HL-60/S4 treated with phorbol 12-myristate 13-acetate at 8.2 ng/mL for 4 days and 3 days (cell line): ENCODE data around the gene CCDC80.
"Not testable (repeated sequence)": the region's sequence is repeated elsewhere in the genome, so short reads cannot be mapped to it uniquely, and the experiment has no call there.

Source experiments
- in situ Hi-C: fragments of 300-500 bp; cut with MboI; formaldehyde crosslinking; loops from 2 replicates; pipeline ENCODE4 v1.15.0; 2022; ENCODE audit warnings: low sequenced_read_pairs

CCDC80 gene

GRCh38 chr3:112598731-112599130 lies 42.2 kb downstream of the CCDC80 start:
- in situ Hi-C loops, result no loop called here

- in situ Hi-C loops, result no loop called here
Observed at GRCh38 chr3:112597945-112598344, 43.0 kb downstream of the CCDC80 start.

GRCh38 chr3:112594856-112595255 lies 46.1 kb downstream of the CCDC80 start:
- in situ Hi-C loops, result no loop called here

- in situ Hi-C loops, result no loop called here
Observed at GRCh38 chr3:112593258-112593657, 47.7 kb downstream of the CCDC80 start.

DNA sequence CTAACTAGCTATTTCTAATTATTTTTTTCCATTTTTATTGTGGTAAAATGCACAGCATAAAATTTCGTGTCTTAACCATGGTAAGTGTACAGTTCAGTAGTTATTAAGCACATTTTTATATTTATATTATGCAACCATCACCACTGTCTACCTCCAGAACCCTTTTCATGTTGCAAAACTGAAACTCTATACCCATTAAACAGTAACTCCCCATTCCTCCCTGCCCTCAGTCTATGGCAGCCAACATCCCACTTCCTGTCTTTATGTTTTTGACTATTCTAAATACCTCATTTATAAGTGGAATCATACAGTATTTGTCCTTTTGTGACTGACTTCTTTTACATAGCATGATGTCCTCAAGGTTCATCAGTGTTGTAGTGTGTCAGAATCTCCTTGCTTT lies 53.6 kb downstream of the CCDC80 start:
- in situ Hi-C loops, result no loop called here

GRCh38 chr3:112585782-112586181 lies 55.2 kb downstream of the CCDC80 start:
- in situ Hi-C loops, result no loop called here

GRCh38 chr3:112583105-112583504 lies 57.8 kb downstream of the CCDC80 start:
- in situ Hi-C loops, result no loop called here

GRCh38 chr3:112582244-112582874 lies 58.6 kb downstream of the CCDC80 start:
- in situ Hi-C loops, result no loop called here

DNA sequence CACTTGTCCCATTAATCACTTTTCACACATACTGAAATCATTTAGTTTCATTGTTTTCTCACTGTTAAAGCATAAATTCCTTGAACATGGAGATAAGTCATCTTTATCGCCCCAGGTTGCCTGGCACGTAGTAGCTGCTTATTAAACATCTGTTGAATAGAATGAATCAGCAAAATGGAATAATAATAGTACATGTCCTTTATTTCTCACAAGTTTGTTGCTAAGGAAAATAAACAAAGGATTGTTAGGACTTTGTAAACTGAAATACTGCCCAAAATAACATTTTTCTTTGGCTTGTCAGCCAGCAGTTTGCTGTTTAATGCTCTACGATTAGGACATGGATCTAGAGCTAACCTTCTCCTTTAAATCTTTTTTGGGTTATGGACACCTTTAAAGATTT lies 61.2 kb downstream of the CCDC80 start:
- in situ Hi-C loops, result no loop called here

GRCh38 chr3:112579232-112579631 lies 61.7 kb downstream of the CCDC80 start:
- in situ Hi-C loops, result no loop called here

- in situ Hi-C loops, result no loop called here
Observed at GRCh38 chr3:112572701-112573100, 68.2 kb downstream of the CCDC80 start.

DNA sequence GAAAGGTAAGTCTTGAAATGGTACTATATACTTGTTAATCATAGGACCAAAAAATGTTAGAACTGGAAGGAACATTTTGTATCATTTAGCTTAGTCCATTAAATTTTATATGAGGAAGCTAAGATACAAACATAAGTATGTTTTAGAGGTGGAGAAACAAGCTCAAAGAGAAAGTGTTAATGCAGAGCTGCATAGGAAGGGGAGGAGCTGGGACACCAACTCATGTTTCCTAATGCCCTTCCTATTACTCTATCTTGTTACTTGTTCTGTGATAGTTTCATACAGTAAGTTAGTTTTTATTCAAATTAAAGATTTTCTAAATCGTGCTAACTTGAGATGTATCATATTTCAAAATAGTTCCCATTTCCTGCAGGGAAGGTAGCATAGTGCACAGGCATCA lies 71.7 kb downstream of the CCDC80 start:
- in situ Hi-C loops, result no loop called here

DNA sequence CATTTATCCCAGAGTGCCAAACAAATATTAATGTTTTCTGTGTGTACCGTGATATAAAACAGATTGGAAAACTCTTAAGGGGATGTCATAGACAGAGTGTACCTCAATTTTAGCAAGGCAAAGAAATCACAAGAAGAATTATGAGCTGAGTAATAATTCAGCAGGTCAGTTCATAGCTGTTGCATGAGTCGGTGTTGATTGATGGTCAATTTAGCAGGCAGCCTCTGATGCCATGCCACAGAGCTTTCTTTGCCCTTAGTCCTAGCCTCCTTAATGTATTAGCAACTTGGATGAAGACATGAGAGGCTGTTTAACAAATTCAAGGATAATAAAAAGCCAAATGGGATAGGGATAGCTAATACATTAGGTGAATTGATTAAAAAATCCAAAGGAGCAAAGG lies 72.3 kb downstream of the CCDC80 start:
- in situ Hi-C loops, result no loop called here

- in situ Hi-C loops, result no loop called here
Observed at GRCh38 chr3:112564940-112565305, 76.0 kb downstream of the CCDC80 start.

DNA sequence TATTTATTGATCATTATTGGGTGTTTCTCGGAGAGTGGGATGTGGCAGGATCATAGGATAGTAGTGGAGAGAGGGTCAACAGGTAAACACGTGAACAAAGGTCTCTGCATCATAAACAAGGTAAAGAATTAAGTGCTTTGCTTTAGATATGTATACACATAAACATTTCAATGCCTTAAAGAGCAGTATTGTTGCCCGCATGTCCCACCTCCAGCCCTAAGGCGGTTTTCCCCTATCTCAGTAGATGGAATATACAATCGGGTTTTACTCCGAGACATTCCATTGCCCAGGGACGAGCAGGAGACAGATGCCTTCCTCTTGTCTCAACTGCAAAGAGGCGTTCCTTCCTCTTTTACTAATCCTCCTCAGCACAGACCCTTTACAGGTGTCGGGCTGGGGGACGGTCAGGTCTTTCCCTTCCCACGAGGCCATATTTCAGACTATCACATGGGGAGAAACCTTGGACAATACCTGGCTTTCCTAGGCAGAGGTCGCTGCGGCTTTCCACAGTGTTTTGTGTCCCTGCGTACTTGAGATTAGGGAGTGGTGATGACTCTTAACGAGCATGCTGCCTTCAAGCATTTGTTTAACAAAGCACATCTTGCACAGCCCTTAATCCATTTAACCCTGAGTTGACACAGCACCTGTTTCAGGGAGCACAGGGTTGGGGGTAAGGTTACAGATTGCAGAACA lies 76.5 kb downstream of the CCDC80 start:
- in situ Hi-C loops, result not testable (repeated sequence)

GRCh38 chr3:112561734-112562529 lies 79.0 kb downstream of the CCDC80 start, which contains the start of the genes ATG3 and SLC35A5:
TSS of gene ATG3 (minus strand) at chr3:112561962. CDS start at chr3:112561528, 434 bp downstream.
TSS of gene SLC35A5 (plus strand) at chr3:112562045. CDS start at chr3:112563404, 1,359 bp downstream.
- in situ Hi-C loops, result no loop called here

- in situ Hi-C loops, result no loop called here
Observed at GRCh38 chr3:112561484-112561733, 79.5 kb downstream of the CCDC80 start.

DNA sequence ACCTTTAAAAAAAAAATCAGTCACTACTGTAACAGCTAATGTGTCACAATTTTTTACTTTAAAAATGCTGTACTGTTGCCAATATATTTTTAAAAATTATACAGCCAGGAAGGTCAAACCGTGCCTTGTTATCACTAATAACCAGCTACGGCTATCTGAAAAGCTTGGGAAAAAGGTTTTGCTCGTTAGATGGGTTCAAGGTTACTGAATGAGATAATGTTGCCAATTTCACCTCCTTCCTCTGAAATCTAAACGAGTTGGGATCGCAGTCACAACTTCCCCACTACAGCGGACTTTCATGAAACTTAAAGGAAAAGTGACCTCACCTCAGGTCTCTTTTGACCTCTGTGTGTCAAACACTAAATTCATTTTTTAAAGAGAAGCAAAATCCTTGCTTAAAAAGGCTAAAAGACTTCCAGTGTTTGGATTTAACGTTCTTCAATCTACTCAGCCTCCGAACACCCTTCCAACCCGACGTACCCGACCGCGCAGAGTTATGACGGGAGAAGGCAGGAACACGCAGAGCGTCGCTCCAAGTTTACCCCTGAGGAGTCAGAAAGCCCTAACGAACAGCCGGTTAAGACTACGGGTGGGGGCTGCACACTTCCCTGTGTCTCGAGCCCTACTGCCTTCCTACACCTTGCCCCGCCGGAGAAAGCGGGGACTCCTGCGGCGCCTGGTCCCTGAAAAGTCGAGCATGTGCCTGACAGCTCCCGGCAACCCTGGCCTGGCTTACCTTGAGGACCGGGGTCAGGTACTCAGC lies 80.0 kb downstream of the CCDC80 start:
- in situ Hi-C loops, result no loop called here

- in situ Hi-C loops, result no loop called here
Observed at GRCh38 chr3:112560307-112560706, 80.6 kb downstream of the CCDC80 start.

- in situ Hi-C loops, result no loop called here
Observed at GRCh38 chr3:112557976-112558375, 83.0 kb downstream of the CCDC80 start.

DNA sequence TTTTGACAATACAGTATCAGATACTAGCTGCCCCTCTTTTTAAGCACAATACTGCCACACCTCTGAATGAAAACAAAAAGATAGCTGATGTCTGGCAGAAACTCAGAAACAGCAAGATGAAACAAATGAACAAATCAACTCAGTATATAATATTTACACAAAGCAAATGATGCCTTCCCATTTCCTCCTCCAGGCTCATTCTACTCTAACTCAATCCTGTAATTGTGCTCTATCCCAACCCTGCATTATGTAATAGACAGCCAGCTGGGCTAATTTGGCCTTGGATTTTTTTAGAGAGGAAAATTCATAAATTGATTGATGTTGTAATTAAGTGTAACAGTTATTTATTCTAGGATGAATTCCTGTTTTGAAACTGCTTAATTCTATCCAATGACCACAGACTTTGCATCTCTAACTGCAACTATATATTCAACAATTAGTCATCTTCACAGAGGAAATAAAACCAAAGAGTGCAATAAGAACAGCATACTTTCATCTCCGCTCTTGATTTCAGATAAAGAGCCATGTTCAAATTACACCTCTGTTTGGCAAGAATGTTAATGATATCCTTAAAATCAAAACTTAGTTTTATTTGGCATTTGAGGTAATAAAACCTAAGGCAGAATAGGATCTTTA lies 85.3 kb downstream of the CCDC80 start:
- in situ Hi-C loops, result no loop called here
